TTC549 (cell line): Measurements from ENCODE around the gene THSD4.

ENCODE experiments used
- FAIRE-seq: peaks from 2 replicates; lab custom pipeline; 2012; peaks lifted over from hg19 to GRCh38; lab: Jason Lieb, UNC

THSD4 gene

DNA sequence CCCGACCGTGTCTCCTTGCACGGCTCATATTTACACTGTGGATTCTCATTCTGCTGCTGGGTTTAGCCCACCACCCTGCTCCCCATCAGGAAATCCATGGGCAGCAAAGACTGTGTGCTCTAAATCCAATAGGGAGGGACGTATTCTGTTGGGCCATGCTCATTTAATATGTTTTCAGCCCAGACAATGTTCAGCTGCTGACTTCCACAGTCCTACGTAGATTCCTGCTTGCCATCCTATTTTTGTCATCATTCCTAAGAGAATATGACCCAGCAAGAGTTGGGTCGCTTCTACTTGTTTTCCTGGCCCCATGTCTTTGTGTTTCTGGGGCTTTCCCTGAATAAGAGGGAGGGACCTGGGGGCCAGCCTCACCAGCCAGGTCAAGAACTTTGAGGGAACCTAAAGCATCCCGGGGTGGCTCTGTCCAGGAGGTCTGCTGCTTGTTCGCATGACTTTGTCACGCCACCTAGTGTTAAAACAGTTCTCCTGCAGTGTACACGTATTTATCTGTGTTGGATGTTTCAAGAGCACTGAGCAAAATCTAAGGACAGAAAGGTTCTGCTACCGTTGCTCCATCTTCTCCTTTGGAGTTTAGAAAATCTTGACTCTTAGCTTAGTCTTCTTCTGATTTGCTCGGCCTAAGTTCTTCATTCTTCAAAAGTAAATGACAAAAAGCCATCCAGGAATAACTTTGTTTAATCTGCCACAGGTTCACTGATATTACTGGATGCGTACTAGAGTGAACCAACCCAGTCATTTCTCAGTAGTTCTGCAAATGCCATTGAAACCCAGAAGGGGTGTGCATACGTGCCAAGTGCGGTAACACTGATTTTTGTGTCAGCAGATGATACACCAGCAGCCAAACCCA lies 615.2 kb downstream of the THSD4 start:
- FAIRE-seq = no peak

DNA sequence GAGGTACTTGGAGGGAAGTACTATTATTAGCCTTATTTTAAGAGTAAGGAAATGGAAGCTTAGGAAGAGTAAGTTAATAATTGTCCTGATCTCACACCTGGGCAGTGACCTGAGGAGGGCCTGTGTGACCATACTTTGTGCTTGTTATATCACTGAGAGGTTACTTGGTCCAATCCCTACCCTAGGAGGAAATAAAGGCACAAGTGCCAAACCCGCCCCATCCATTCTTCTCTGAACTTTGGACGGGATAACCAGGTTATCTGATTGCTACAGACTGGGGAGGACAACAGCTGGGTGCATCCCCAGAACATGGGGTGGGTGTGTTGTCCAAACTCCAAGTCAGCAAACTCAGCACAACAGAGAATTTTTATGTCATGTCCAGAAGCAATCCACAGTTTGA lies 617.4 kb downstream of the THSD4 start:
- FAIRE-seq = no peak

DNA sequence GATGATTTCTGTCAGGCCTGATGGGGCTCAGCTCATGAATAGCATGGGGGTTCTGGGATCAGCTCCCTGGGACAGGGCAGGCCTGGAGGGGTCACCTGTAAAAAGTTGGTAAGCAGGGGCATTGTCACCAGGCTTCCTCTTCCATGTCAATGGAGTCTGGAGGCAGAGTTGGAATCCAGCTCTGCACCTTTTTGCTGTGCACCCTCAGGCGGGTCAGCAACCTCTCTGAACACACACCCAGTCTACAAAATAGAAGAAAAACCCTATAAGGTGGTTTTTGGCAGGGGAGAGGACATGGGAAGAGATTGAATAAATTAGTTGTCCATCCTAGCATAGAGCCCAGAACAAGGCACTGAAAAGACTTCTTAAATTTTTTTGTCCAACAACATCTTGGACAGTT lies 617.9 kb downstream of the THSD4 start:
- no peak for FAIRE-seq

DNA sequence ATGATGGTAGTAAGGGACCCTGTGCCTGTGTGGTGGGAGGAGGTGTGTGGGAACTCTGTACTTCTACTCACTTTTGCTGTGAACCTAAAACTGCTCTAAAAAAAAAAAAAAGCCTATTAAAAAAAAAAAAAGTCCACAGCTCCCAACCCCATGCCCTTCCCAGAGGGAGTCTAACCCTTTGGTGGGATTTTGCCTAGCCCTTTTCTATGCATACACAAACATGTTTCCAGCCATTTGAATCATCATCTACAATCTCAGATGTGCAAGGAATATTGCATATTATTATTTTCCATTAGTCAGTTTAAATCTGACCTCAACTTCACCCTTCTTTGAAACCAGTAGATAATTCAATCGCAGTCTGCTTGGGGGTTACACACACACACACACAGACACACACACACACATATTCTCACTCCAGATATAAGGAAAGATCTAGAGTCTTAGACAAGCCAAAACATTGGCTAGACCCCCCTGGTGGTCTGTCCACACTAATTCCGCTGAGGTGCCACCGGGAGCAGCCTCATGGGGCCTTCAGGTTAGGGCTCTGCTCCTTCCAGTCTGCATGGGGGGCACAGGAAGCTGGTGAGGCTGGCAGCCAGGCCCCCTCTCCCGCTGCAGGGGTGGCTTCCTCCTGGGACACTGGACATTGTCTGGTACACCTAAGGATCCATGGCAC lies 619.6 kb downstream of the THSD4 start:
- no peak for FAIRE-seq

DNA sequence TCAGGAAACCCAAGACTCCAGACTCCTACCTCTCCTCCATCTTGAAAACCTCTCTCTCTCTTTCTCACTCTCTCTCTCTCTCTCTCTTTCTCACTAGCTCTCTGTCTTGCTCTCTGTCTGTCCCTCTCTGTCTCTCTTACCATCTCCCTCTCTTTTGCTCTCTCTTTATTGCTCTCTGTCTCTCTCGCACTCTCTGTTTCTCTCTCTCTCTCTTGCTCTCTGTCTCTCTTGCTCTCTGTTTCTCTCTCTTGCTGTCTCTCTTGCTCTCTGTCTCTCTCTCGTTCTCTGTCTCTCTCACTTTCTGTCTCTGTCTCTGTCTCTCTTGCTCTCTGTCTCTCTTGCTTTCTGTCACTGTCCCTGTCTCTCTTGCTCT lies 620.1 kb downstream of the THSD4 start:
- FAIRE-seq = no peak

DNA sequence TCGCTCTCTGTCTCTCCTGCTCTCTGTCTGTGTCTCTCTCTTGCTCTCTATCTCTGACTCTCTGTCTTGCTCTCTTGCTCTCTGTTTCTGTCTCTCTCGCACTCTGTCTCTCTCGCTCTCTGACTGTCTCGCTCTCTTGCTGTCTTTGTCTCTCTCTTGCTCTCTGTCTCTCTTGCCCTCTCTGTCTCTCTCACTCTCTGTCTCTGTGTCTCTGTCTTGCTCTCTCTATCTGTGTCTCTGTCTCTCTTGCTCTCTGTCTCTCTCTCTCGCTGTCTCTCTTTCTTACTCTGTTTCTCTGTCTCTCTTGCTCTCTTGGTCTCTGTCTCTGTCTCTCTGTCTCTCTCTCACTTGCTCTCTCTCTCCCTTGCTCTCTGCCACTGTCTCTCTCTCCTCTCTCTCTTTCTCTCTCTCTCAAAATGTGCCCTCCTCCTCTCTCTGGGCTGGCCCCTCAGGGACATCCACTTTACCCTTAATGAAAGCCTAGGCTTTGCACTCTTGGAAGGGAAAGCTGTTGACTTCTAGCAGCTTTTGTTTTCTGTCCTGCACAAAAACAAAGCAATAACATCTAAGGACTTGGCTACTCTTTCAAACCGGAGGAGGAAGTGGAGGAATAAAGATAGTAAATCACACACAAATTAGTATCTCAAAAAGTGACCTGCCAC lies 621.1 kb downstream of the THSD4 start:
- FAIRE-seq = no peak

DNA sequence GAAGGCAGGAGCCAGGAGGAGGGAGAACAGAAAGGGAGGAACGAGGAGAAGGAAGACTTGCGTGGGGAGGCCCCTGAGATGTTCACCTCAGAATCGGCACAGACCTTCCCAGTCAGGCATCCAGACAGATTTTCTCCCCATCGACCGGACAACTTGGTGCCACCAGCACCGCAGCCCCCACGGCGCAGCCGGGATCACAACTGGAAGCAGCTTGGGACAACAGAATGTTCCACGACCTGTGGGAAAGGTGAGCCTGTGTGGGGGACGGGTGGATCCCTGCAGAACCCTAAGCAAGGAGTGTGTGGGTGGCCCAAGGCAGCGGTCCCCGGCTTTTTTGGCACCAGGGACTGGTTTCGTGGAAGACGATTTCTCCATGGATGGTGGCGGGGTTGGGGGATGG lies 622.5 kb downstream of the THSD4 start:
- no peak for FAIRE-seq

DNA sequence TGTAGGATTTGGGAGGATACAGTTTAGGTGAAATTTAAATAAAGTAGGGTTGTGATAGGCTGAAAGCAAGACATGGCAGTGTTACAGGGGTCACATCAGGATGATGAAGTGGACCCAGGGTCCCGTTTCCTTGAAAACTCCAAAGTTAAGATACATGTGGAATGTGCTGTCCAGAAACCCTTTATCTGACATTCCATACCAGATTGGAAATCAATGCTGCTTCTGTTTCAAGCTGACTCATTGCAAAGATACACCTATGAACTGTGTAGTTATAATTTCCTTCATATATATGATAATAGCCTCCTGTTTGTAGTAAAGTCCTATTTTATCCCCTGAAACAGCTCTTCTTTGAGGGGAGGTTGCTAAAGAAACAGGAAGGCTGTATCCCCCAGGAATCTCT lies 624.1 kb downstream of the THSD4 start:
- FAIRE-seq = no peak

DNA sequence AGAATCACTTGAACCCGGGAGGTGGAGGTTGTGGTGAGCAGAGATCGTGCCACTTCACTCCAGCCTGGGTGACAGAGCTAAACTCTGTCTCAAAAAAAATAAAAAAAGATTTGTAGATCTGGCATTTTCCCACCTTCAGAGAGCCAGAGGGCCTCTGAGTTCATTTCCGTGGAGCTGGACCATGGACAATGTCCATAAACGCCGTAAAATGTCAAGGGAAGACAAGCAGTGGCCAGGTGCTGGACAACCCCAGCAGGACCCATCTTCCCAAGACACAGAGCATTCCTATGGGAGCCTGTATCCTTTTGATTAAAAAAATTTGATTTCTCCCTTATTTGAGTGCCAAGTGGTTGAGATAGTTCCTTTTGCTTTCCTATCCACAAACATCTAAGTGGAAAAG lies 627.7 kb downstream of the THSD4 start:
- FAIRE-seq = no peak

DNA sequence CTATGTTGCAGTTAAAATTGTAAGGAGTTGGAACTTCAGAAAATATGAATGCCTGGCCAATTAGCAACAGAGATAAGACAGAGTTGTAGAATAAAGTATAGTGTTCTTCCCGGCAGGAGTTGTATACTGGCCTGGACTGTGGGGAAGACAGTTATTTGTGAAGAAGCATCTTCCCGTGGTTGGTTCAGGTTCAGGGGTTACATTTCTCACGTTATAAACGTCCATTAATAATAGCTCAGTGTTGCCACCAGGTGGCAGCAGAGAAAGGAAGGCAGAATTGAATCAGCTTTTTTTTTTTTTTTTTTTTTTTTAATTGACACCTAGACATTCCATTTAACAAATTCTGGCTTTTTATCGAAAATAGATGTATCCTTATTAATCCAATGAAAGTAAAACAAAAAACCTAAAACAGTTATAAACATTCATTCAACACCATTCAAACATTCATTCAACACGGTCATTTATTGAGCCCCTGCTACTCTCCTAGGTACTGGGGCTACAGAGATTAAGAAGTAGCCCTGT lies 628.7 kb downstream of the THSD4 start:
- FAIRE-seq = no peak

DNA sequence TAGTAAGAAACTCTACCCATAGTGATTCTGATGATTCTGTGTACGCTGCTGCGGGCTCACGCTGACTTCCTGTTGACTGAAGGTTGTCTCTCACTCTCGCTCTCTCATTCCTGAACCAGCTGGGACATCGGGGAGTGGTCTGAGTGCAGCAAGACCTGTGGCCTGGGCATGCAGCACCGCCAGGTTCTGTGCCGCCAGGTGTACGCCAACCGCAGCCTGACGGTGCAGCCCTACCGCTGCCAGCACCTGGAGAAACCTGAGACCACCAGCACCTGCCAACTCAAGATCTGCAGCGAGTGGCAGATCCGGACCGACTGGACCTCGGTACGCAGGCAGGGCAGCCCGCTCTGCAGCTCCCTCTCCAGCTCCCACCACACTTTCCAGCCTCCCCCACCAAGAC lies 631.4 kb downstream of the THSD4 start:
- no peak for FAIRE-seq

DNA sequence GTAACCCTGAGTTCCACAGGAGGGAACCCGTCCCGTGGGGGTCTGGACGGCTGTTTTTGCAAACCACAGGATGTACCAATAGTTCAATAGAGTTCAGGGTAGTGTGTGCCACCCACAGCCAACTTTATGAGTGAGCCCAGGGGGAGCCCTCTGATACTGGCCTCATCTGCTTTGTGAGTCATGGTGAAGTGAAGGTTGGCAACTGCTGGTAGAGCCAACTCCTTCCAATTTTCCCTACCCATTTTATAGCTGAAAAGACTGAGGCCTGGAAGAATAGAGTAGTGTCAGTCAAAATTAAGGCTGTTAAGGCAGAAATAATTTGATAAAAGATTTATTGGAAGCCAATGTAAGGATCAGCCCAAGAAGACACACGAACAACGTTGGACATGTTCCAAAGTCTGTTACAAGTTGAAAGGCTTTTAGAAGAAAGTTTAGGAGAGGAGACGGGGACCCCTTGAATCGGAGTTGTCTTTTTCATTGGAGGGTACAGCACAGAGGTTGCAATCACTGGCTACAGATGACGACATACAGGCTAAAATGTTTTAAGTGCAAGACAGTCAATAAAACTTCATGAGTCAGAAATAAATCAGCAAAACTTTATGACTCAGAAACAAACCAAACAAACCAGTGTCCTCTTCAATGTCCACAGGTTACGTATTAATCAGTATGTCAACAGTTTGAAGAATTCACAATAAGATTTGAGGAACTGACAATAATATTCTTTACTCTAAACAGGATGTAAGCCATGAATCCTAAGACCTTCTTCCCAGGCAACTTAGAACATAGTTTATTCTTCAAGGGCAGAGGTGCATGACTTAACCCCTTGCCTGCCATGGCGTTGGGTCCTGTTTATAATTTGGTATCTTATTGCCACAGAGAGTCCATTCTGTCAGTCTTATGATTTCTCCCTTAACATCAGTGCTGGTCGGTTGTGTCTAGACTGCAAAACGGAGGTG lies 632.1 kb downstream of the THSD4 start:
- no peak for FAIRE-seq

DNA sequence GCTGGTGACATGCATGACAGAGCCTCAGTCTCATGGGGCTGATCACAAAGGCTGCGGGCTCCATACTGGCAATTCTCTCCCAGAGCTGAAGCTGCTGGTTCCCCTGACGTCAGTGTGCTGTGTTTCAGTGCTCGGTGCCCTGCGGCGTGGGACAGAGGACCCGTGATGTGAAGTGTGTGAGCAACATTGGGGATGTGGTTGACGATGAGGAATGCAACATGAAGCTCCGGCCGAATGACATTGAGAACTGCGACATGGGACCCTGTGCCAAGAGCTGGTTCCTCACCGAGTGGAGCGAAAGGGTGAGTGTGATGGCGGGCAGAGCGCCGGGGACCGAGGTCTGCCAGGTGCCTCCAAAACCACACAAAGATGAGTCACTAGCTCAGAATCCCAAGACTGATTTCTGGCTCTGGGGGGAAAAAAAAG lies 633.0 kb downstream of the THSD4 start:
- no peak for FAIRE-seq

DNA sequence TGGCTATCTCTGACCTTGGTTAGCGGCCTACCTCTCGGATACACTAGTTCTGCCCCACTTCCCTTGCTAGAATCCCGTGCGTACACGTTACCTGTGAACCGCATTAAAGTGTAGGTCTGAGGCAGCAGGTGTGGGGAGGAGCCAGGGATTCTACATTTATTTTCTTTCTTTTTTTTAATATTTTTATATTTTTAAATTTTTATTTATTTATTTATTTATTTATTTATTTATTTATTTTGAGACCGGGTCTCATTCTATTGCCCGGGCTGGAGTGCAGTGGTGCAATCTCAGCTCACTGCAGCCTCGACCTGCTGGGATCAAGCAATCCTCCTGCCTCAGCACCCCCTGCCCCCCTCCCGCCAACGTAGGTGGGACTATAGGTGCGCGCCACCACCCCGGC lies 634.2 kb downstream of the THSD4 start:
- no peak for FAIRE-seq

DNA sequence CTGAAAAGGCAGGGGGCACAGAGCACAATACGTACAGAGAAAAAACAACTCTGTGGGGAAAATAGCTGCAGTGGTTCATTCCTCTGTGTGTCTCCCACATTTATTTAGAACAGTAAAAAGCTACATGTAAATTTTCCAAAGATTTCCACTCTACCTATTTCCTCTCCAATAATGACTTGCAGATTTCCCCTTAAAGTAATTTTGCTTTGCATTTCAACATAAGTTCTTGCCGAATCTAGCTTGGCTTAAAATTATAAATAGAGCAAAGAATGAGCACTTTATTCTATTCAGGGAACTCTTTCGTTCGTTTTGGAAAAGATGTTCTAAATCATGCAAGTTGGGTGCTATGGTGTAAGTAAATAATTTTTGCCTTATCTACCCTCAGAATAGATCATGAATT lies 636.9 kb downstream of the THSD4 start:
- no peak for FAIRE-seq

DNA sequence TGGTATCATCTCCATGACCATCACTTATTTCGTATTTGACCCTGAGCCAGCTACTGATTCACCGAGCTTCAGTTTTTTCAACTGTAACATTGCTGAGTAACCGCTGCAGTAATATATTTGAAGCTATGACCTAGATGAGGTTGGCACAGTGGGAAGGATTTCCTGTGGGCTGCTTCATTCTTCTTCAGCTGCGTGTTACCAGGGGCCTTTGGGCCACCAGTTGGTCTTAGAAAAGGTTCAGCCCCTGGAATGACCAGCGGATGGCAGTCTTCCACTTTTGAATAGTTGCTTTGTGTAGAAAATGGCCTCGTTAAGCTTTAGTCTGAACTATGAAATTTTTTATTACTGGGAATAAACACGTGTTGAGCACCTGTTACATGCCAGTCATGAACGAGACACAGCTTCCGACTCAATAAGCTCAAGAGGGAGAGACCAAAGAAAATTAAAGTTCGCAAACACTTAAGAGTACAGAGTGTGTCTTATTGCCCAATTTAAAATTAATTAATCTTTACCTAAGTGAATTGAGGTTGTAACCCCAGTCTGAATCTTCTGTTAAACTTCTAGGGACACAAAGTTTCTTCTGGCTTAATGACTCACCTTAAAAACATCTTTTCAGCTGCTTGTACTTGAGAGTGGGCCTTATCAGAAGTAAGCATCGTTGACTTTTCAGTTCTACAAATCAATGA lies 637.5 kb downstream of the THSD4 start:
- no peak for FAIRE-seq

DNA sequence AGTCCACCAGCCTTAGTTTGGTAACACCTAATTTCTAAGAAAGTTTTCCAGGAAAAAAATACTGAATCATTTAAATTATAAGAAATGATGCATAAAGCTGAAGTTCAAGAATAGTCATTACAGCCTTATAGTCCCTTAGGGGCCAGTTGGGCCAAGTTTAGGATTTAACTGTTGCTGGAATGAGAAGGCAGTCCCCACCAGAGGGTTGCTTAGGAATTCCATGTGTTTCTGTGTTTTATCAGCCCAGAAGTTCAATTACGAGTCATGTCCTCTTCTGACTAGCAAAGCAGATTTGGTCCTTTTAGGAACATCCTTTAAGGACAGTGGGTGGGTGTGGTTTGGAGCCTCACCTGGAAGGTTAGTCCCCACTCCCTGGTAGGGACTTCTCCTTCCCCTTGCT lies 638.1 kb downstream of the THSD4 start:
- FAIRE-seq = no peak

DNA sequence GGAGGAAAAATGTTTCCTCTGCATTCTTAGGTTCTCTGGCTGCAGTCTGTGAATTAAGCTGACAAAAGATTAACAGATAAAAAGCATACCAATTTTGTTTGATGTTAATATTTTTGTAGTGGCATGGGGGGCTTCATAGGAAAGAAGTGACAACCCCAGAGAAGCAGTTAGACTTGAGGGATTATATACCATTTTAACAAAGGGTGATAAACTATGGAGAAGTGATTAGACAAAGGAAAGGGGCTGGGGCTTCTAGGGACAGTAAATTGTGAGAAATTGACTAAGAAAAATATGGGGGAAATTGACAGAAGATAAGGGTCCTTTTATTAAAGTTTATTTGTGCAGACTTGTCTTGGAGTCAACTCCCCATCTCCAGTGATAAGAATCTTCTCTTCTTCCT lies 639.4 kb downstream of the THSD4 start:
- FAIRE-seq = no peak

DNA sequence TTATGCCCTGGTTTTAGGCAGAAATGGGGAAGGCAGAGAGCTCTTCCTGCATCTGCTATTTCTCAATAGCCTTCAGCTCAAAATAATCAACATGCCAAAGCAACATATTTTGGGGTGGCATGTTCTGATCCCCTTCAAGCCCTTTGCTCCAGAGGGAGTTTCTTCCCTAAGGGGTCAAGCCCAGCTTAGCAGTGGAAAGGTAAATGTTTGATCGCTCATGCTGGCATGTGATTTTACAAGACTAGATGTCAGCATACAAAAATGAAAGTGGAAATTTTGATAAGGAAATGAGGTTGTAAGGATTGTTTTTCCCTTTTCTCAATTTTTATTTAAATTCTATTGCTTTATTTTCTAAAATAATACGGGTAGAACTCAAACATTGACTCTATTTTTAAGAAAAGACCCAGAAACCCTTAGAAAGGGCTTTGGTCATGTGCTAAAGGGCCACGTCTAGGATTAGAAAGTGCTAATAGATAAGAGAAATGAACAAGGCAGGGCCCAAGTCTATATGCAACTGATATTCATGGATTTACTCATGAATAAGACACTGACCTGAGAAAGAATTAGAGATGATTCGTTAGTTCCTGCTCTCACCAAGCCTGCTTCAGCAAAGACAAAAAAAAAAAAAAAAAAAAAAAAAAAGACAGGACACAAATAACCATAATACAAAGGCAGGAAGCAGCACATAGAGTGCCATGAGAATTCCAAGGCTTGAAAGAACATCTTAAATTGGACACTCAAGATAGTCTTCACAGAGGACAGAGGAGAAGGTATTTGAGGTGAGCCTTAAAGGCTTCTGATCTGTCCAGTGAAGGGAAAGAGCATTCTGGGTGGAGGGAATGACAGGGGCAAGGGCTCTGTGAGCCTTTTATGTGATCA lies 640.1 kb downstream of the THSD4 start:
- no peak for FAIRE-seq

DNA sequence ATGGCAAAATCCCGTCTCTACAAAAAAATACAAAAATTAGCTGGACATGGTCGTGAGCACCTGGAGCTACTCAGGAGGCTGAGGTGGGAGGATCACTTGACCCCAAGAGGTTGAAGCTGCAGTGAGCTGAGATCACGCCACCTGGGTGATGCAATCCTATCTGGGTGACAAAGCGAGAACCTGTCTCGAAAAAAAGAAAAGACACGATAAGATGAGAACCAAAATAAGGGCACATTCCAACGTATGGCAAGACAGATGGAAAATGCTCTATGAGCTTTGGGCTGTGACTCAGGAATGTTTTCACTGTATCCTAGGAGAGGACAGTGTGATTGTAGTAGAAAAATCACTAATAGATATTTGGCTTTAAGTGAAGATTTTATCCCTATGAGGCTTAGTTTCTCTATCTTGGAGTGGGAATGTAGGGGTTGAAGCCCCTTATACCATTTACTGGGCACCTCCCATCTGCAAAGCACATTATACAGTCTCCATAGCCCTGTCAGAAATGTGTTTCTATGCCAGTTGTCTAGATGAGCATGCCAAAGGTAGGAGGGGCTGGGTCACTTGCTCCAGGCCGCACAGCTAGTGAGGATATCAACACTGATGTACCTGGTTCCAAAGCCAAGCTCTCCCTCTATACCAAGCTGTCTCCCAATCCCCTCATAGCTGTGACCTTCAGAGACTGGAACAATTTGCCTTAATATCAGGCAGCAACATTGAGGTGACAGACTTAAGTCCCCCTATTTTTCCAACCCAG lies 641.5 kb downstream of the THSD4 start:
- no peak for FAIRE-seq
